HG03575 (cell line): ENCODE results near the gene EPHA5.

ENCODE experiments used
- ATAC-seq: cut with Tn5 transposase; IDR thresholded peaks from one replicate; pipeline ENCODE4 v1.9.1; 2021; ENCODE audit not compliant: unreplicated experiment, insufficient number of reproducible peaks, low FRiP score; ENCODE audit errors: extremely low read depth

Gene EPHA5

DNA sequence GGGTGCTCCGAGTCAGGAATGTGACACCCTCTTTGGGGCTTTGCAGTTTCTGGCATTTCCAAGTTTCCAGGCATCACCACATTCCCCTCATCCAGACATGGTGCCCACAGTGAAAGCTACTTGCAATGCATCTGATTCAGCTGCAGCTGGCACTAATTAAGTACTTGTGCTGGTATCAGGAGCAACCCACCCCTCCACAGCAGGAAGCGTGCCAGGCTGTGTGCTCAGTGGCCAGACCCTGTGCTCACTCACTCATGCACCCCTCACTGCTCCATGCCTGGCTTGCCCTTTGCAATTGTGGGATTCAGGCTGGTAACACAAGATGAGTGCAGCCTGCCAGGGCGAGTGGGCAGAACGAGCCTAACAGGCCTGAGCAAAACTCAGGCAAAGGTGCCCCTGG is 271.2 kb downstream of the EPHA5 start:
- ATAC-seq: no peak

DNA sequence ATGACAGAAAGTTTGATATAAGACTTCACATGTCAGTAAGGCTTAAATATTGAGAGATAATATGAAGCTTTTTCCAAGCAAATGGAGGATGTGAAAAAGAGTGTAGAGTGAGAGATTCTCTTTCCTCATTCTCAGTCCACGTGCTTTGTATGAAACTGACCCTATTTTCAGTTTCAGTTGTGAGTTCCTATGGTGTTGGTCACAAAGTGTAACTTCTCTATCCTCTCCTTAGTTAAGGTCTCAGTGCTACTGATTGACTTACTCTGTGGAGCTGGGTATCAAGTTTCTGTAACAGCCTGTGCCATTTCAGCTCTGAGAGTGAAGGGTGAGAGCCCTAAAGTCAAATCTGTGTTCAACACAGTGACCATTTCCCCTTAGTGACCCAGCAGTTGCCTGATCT is 277.2 kb downstream of the EPHA5 start:
- ATAC-seq: peak; percentile 67

DNA sequence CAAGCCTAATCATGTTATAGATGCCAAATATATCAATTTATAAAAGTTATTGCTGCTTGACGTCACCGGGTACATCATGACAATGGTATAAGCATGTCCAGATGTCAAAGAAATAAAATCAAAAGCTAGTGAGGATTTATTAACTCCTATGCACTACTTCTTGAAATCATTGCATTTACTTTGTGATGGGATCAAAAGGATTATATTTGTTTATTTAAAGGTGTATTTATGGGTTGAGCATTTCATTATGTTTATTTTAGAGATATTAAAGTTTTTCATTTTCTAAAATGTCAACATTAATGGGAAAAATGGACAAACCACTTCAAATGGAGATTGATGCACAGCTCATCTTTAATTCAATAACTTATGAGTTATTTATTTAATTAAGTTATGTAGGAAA is 277.8 kb downstream of the EPHA5 start:
- ATAC-seq: no peak

DNA sequence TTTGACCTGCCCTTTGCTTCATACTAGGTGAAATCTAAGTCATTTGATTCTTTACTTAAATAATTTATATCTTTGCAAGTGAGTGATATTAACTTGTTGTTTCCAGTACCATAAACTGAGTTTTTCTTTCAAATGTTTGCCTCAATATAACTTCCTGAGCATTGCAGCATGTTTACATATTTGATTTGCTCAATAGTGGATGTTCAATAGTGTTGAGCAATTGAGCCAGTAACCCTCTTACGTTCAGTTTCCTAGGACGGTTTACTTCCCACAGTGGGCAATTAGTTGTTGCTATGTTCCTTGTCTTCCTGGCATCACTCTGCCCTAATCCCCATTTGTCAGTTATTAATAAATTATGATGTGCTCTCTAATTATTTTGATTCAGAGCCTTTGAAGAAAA is 278.5 kb downstream of the EPHA5 start:
- no peak for ATAC-seq

DNA sequence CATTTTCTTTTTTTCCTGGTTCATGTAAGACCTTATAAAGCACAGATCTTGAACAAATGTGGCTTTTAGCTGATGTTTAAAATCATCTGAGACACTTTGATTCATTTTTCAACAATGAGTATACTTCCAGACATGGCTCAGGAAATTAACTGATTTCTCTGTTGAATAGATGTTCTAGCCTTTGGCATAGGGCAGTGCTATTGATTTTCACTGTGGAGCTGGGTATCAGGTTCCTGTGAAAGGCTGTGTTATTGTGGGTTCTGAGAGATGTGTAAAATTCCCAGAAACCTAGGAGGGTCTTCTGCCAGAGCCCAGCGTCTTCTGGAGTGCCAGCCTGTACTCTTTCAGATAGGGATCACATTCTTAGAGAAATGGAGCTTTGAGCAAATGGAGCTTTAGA is 278.9 kb downstream of the EPHA5 start:
- no peak for ATAC-seq

DNA sequence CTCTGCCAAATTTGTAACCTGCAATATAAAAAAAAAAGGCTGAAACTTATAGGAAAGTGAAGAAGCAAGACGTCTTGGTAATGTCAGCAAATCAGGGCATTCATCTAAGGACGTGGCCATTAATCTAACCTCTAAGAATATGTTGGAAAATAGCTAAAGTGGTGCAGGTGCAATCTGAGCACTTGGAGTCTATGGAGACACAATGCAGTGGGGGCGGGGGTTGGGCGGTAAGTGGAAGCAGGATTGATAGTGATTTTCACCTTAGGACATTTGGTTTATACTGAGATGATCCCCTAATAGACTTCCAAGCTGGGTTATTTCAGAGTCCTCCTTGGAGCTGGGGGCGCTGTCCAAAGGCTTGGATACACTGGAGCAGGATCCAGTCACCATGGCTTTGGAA is 283.4 kb downstream of the EPHA5 start:
- ATAC-seq: no peak

DNA sequence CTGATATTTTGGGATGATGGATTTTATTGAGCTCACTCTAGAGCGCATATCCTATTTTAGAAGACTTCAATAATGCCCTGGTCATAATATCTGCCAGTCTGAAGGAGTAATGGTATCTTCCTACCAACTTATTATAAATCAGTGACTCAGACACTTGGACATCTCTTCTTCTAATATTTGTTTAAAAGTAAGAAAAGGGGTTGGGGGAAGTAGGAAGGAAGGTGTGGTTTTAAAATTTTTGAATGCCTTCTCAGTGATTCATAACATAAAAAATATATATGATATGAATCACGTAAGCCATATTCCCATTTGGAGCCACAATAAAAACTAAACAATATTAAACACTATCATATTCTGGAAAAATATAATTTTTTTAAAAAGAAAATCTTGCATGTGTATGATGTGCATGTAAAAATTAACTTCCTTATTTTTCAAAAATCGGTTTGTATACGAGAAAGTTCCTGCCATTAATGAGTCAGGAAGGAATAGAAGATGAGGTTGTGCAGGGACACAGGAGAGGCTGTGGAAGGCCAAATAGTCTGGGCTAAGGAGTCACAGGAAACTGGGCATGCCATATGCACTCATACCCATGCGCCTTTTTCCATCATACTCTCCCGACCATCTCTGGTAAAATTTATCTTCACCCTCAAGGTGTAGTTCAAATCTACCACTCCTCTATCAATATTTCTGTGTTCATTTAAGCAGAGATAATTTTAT is 286.5 kb downstream of the EPHA5 start:
- no peak for ATAC-seq

DNA sequence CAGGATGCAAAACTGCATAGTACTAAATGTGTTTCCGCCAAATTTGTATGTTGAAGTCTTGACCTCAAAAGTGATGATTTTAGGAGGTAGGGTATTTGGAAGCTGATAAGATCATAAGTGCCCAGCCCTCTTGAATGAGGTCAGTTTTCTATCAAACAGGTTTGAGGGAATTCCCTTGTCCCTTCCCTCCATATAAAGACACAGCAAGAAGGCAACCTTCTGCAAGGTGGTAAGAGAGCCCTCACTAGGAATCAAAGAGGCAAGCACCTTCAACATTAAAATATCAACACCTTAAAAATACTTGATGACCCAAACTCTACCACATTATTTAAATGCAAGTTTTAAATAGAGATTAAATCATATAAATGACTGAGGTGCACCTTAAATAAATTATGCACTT is 288.6 kb downstream of the EPHA5 start:
- no peak for ATAC-seq

DNA sequence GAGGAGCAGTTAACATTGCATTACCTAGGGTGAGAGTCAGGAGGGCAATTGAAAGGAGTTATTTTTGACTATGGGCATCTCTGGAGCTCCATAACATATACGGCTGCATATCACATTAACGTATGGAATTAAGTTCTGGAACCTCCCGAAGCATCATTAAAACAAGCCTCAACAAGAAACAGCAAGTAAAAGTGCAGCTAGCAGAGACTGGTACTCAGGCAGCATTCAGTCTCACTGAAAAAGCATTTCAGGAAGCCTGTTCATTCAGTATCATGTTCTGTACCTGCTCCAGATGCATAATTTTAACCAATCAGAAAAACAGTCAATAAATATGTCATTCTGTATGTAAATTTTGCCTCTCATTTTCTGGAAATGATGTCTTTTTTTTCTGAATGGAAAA is 299.6 kb downstream of the EPHA5 start:
- ATAC-seq: no peak

DNA sequence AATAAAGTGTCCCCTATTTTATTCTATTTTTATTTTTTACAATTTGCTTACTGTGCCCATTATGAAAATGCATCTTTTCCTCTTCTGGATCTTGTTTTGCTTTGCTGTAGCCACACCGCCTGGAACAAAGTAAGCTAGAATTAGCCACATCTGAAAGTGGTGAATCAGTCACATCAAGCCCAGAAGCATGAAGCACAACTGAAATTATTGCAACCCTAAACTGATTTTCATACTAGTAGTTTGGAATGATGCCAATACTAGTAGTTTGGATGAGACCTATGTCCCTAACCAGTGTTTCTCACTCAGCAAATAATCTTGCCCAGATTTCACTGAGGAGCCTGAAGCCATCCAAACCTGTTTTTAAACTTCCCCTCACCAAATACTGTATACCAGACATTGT is 303.0 kb downstream of the EPHA5 start:
- ATAC-seq: no peak

DNA sequence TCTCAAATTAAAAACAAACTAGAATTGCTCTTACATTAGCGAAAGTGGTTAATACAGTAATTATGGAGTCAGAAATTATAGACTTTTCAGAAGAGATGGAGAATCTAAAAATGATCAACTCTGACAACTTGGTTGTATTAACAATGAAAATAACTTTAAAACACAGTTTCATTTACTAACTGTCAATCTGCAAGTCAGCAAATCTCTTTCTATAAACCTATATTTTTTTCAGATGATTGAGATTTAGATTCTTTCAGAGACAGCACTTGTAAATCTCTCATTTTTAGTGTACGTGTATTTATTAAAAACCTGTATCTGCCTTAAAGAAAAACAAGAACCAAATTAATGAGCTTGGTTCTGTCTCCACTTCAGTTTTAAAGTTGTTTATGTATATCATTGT is 311.4 kb downstream of the EPHA5 start:
- ATAC-seq: no peak

DNA sequence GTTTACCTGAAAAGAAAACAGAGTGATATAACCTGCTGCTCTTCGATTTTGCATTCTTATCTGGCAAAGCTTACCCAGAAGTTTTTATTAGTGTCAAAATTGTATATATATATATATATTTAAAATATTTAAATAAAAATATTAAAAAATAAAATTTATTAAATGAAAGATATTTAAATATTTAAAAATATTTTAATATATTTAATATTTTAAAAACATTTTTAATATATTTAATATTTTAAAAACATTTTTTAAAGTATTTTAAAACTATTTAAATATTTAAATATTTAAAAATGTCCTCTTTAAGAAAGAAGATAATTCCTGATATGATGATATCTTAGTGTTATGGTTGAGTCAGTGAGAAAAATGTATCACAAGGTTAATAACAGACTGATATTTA is 317.2 kb downstream of the EPHA5 start:
- ATAC-seq: no peak

DNA sequence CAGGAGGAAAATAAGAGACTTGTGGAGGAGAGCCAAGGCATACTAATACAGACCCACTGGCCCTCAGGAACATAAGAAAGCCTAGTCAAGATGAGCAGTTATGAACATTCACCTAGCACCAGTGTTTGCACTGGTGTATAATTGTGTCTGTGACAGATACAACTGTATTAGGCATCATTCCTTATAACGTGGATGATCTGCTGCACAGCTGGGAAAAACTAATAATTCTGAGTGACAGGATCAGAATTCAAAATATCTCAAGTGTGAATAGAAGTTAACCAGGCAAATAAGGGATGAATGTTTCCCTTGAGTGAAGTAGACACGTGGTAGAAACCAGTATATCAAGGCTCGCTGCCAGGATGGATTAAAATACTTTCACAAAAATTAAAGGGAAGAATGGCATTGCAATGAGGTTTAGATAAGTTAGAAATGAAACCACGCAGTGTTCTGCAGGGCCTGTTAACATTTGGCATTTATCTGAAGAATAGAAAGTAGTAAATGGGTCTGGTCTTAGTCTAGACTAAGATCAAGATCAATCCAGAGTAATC is 325.9 kb downstream of the EPHA5 start:
- ATAC-seq: no peak

DNA sequence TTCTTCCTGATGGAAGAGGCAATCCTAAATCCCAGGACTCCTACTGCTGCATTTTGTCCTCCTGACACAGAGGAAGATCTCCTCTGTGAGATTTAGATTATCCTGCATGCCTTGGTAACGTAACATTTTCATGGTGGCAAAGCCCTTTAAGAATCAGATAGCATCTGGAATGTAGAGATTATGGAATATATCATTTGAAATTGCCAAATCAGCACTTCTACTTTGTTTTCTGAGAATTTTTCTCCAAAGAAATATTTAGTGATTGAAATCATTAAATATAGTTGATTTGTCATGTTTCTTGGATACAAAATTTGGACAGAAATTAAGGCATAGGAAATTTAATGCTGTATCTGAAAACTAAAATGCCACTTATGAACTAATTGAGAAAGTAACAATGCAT is 326.9 kb downstream of the EPHA5 start:
- no peak for ATAC-seq

DNA sequence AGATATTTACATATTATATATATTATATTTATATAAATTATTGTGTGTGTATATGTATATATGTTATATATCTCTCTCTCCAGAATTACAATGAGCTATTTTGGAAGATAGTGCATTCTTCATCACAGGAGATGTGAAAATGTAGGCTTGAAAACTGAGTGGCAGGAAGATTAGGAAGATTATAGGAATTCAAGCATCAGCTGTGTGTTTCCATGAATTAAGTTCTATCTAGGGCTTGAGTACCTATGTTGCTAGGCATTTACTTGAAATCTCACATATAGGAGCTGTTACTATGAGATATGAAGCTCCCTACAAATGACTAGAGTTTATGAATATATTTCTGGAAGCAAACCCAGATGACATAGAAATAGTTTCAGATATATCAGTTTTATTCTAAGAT is 328.7 kb downstream of the EPHA5 start:
- no peak for ATAC-seq

DNA sequence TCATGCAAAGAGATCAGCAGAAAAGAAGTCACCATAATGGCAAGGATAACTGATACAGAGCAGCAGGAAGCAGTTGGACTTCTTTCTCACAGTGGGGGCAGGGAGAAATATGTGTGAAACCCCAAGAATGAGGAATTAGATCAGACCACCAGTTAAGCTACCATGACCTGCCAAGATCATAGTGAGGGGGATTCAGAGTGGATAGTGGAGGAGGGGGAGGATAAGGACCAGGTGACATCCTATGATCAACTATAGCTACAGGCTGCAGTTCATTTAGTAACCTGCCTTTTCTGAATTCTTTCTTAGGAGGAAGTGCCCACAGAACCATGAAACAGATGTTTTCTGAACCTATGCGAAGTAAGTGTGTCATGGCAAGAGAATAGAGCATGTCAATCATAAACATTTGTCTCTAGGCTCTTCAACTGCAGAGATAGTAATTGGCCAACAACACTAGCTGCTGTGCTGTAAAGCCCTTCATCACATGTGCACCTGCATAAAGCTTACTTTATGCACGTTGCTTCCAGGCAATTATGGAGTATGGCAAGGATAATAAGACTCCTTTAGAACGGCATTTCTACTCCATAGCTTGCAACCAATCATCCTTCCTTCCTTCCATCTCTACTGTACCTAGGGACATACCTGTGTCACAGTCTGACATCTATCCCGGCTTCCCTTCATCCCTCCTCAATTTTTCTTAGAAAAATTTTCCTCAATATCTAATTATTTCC is 329.7 kb downstream of the EPHA5 start:
- no peak for ATAC-seq

DNA sequence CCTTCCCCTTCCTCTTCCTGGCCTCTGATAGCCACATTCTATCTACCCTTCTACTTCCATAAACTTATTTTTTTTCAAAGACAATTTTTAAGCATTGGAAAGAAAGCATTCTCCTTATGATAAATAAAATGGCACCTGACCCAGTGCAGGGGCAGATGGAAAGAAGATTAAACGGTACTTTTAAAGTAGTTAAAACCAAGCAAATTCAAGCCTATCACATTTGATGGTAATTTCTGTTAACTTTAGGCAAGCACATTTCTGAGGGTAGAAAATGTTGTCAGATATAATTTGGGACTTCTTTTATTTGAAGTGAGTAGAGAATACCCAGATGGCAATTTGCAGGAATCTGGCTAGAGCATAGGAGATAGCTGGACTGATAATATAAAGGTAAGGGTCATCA is 332.9 kb downstream of the EPHA5 start:
- no peak for ATAC-seq

DNA sequence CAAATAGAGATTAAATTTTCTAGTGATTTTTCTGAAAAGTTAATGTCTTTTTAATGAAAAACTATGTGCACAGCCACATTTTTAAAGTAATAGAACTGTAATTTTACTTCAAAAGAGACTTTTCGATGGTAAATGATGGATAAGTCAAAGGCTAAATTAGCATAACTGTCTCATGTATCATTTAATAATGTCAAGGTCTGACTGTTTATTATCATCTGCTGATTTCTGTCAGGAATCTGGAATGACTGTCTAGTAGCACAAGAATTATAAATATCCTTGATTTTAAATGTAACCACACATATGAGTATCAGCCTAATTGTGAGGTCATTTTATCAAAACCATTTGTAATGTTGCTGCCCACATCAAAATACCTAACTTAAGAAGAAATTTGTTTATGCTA is 333.8 kb downstream of the EPHA5 start:
- no peak for ATAC-seq

DNA sequence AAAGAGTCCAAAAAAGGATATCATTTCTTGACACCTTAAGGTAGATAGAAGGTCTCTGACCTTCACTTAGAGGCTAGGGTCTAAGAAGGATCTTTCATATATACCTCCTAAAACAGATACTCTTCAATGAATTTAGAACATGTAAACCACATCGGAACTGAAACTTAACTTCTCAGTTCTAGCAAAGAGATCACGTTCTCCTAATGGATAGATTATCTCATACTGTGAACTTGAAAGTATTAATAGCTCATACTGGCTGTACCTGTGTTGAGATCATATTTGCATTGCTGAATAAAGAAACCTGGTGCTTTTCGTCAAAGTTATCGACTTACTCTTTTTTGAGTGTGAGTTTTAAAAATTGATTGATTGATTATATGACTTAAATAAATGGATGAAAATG is 353.8 kb downstream of the EPHA5 start:
- ATAC-seq: no peak

DNA sequence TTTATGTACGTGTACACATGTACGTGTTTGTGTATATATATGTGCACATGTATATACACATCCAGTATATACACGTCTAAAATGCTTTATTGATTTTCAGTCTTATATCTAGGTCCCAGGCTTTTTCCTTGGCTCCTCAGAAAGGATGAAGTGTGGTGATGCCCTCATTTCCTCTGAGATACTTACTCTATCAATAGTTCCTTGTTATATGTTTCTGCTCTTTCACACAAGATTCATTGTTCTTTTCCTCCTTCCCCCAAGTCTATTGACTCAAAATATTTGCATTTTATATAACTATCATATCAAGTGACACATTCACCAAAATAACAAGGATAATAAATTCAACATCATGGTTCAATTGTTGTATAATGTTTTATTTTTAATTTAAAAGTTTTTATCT is 359.2 kb downstream of the EPHA5 start:
- no peak for ATAC-seq

DNA sequence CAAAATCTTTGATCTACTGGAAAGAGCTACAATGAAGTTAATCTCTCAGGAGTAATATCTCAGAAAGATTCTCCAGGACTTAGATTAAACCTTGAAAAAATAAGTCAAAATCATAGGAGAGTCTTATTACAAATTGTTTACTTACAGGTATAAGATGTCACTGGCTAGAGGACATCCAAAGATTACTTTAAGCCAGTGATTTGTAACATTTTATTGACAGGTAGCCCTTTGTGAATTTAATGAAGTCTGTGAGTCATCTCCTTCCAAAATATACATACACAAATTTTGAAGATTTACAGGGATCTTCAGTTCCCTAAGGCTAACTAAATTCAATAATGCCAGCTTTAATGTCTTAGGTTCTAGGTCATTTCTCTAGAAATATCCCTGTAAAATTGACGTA is 359.7 kb downstream of the EPHA5 start:
- no peak for ATAC-seq
